Lower leg skin (tissue), 3 donors: Measurements from ENCODE around the gene KIF15.

ENCODE experiments used
- POLR2A ChIP-seq, 2 donors: fragments of 450-650 bp; IDR thresholded peaks; one replicate each; pipeline ENCODE4 v1.6.1; 2016 to 2017; ENCODE audit warnings: antibody characterized with exemption in 2 of 2, mild to moderate bottlenecking in 1 of 2, moderate library complexity in 1 of 2
- TF ChIP-seq, protein P1 (sequence below), 3 donors: fragments of 450-650 bp; IDR thresholded peaks; one replicate each; pipeline ENCODE4 v1.5.1; 2016; ENCODE audit warnings: antibody characterized with exemption in 3 of 3, mild to moderate bottlenecking in 3 of 3, moderate library complexity in 2 of 3

DNA sequence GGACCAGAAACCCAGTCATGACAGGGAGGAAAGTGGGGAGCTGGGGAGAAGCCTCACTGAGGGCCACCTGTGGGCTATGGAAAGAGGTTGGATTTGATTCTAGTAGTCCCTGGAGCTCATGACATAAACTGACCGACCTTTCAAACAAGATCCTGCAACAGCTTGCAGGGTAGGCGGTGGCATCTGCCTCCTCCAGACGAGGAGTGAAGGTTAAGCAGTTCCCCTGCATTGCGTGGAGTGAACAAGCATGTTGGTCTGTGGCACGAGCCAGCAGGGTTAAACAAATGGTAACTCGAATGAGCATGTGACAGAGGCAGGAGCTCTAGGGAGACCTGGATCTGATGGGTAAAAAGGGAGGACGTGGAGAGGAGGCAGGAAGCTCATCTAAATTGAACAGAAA, 125.5 kb downstream of the KIF15 start:
- TF ChIP-seq, protein P1, sequence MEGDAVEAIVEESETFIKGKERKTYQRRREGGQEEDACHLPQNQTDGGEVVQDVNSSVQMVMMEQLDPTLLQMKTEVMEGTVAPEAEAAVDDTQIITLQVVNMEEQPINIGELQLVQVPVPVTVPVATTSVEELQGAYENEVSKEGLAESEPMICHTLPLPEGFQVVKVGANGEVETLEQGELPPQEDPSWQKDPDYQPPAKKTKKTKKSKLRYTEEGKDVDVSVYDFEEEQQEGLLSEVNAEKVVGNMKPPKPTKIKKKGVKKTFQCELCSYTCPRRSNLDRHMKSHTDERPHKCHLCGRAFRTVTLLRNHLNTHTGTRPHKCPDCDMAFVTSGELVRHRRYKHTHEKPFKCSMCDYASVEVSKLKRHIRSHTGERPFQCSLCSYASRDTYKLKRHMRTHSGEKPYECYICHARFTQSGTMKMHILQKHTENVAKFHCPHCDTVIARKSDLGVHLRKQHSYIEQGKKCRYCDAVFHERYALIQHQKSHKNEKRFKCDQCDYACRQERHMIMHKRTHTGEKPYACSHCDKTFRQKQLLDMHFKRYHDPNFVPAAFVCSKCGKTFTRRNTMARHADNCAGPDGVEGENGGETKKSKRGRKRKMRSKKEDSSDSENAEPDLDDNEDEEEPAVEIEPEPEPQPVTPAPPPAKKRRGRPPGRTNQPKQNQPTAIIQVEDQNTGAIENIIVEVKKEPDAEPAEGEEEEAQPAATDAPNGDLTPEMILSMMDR (IDR thresholded peaks at IDR 0.05): no peak
- TF ChIP-seq POLR2A (IDR thresholded peaks at IDR 0.05): no peak
